ENCODE data around the gene XPA. TPM values are rescaled to one million over a fixed set of nuclear protein-coding genes. Genes with fewer than 3 reads are reported as not detected.
A peak's percentile ranks its signal among the peaks of the same experiment; 100 is the strongest.

The XPA gene
- polyA plus RNA-seq, 3 donors: 2.9 to 15.8 (median 15.4) TPM

DNA sequence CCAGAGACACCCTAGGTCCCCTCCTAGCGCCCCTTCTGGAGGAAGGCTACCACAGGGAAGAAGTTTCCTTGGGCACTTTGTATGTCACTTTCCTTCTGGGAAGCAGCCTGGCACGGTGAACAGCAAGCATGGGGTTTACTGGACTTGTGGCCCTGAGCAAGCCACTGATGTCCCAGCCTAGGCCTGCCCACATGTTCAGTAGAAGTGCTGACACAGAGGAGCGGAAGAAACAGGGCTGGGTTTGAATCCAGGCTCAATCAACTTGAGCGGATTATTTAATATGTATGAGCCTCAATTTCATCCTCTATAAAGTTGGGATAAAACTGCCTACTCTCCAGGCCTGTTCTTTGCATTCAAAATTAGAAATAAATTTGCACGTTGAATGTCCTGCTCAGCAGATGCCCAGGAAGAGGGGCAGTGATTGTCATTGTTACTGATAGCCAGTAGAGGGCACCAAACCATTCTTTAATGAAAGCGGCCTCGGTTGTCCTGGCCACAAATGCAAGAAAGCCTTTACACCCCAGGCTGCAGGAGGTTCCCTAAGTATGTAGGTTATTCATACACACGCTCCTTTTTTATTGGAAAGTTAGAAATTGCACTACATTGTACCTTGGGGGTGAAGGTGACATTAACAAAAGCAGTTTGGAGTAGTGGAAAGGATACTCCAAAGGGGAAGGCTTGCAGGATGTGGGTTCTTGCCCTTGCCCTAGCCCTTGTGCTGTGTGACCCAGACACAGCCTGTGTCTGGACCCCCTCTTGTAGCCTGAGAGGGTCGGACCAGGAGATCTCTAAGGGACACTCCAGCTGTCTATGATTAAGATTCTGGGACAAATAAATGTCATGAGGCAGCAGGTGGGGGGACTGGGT, 13.4 kb upstream of the XPA start:
- Mint-ChIP-seq H3K4me1 (peaks cover 7% of the 10 kb centered on the region), H3K9me3 (peaks cover 0 to 1% (median 0%) of the 10 kb centered on the region in 7 donors), H3K4me3 (peak overlapping the region in 1 of 2 donors; percentile 68), H3K27ac (no peak overlapping the region), H3K27me3 (ENCODE audit: low read depth in 3 of 3) (peaks cover 21 to 57% (median 30%) of the 10 kb centered on the region in 3 donors), H3K36me3 (no peaks in the 10 kb centered on the region)
- intact Hi-C loops (cut with micrococcal nuclease): loop anchor here (10.0 kb wide), 2 partner anchors 194 to 324 kb away; no protein-coding TSS in a partner anchor
- no peak overlapping the region for H3K9ac ChIP-seq (ENCODE audit: insufficient read depth, low read length, poor library complexity, severe bottlenecking)
- no peak overlapping the region for H3K4me2 ChIP-seq (replicated peaks; ENCODE audit: extremely low read depth, low read length, poor library complexity, severe bottlenecking)
- 58% methylated on average over 4 of the region's 9 CpGs for WGBS (ENCODE audit: insufficient coverage)
- no peaks in the 10 kb centered on the region for H3K9me3 ChIP-seq (replicated peaks in 1 of 2; ENCODE audit: control insufficient read depth in 1 of 2, insufficient read depth in 1 of 2, low read length in 2 of 2)
- H3K27ac ChIP-seq (ENCODE audit: low read depth in 1 of 2, low read length in 2 of 2): no peak overlapping the region
- DNase-seq: peak; percentile 48 to 65 (median 62)
- H2AFZ ChIP-seq (ENCODE audit: insufficient read depth, low read depth, low read length, poor library complexity, severe bottlenecking): peak overlapping the region; percentile 30
- H3K79me2 ChIP-seq (ENCODE audit: insufficient read depth, low read length): no peaks in the 10 kb centered on the region
- H3K4me1 ChIP-seq (ENCODE audit: control insufficient read depth in 1 of 2, insufficient read depth in 2 of 2, low read length in 2 of 2): peaks cover 0 to 4% of the 10 kb centered on the region in 2 donors
- no peaks in the 10 kb centered on the region for H4K20me1 ChIP-seq (ENCODE audit: insufficient read depth, low read length)
- TF ChIP-seq CTCF (IDR thresholded peaks at IDR 0.05): peak; percentile 86
- H3K27me3 ChIP-seq (ENCODE audit: control insufficient read depth in 2 of 2, insufficient read depth in 2 of 2, low read length in 2 of 2): peaks cover 26 to 46% of the 10 kb centered on the region in 2 donors
- no peaks in the 10 kb centered on the region for H3K36me3 ChIP-seq (replicated peaks in 1 of 2; ENCODE audit: control insufficient read depth in 1 of 2, insufficient read depth in 2 of 2, low read length in 2 of 2)
- no peak overlapping the region for H3K4me3 ChIP-seq (replicated peaks in 1 of 3; ENCODE audit: low read depth in 2 of 3, low read length in 3 of 3)

- Histone ChIP-seq H3K36me3 (replicated peaks in 1 of 2; ENCODE audit: control insufficient read depth in 1 of 2, insufficient read depth in 2 of 2, low read length in 2 of 2) (no peaks in the 10 kb centered on the region), H4K20me1 (ENCODE audit: insufficient read depth, low read length) (no peaks in the 10 kb centered on the region), H3K9ac (ENCODE audit: insufficient read depth, low read length, poor library complexity, severe bottlenecking) (no peak overlapping the region), H3K27ac (ENCODE audit: low read depth in 1 of 2, low read length in 2 of 2) (no peak overlapping the region), H3K4me3 (replicated peaks in 1 of 3; ENCODE audit: low read depth in 2 of 3, low read length in 3 of 3) (no peak overlapping the region), H3K4me1 (ENCODE audit: control insufficient read depth in 1 of 2, insufficient read depth in 2 of 2, low read length in 2 of 2) (peaks cover 0 to 4% of the 10 kb centered on the region in 2 donors), H2AFZ (ENCODE audit: insufficient read depth, low read depth, low read length, poor library complexity, severe bottlenecking) (no peak overlapping the region), H3K27me3 (ENCODE audit: control insufficient read depth in 2 of 2, insufficient read depth in 2 of 2, low read length in 2 of 2) (peaks cover 23 to 44% of the 10 kb centered on the region in 2 donors), H3K9me3 (replicated peaks in 1 of 2; ENCODE audit: control insufficient read depth in 1 of 2, insufficient read depth in 1 of 2, low read length in 2 of 2) (no peaks in the 10 kb centered on the region), H3K79me2 (ENCODE audit: insufficient read depth, low read length) (no peaks in the 10 kb centered on the region), H3K4me2 (replicated peaks; ENCODE audit: extremely low read depth, low read length, poor library complexity, severe bottlenecking) (no peak overlapping the region)
- Mint-ChIP-seq H3K36me3 (no peaks in the 10 kb centered on the region), H3K4me3 (no peak overlapping the region), H3K4me1 (peaks cover 5% of the 10 kb centered on the region), H3K27ac (no peak overlapping the region), H3K27me3 (ENCODE audit: low read depth in 3 of 3) (peaks cover 13 to 60% (median 25%) of the 10 kb centered on the region in 3 donors), H3K9me3 (no peaks in the 10 kb centered on the region)
- DNase-seq: no peak
- no peak for TF ChIP-seq CTCF (IDR thresholded peaks at IDR 0.05)
- intact Hi-C loops (cut with micrococcal nuclease): loop anchor here in 1 of 2 donors (10.0 kb wide), 1 partner anchor 229 kb away; the partner anchor contains the start of gene HEMGN
- 91% methylated on average over 2 of the region's 2 CpGs for WGBS (ENCODE audit: insufficient coverage)
Observed at GRCh38 chr9:97706246-97706645, 9.1 kb upstream of the XPA start.
